Cardiac septum (tissue), 1 donor: ENCODE measurements around the gene CSRP2. TPM values are rescaled to one million over a fixed set of nuclear protein-coding genes. Genes with fewer than 3 reads are reported as not detected.

Experiments used
- DNase-seq: peaks from one replicate; pipeline ENCODE4 v3.0.0-alpha.2; 2020; ENCODE audit warnings: low spot score
- intact Hi-C: fragments of 100-400 bp; cut with DNase I; formaldehyde crosslinking; loops from one replicate; pipeline ENCODE4 v1.14.0; 2022
- total RNA-seq: library from RNA; stranded (reverse); fragmentation: NEBNext Ultra II Directional; extraction: Animal tissue kit (Norgen Biotek cat#: 25700); gene quantifications from one replicate; pipeline ENCODE4 v1.2.1, GENCODE V29; 2021
- donor health status: DM: no; HTN: no; CAD: no.

Gene CSRP2
- total RNA-seq, 1 donor from 2014 or later: 15.7 TPM

DNA sequence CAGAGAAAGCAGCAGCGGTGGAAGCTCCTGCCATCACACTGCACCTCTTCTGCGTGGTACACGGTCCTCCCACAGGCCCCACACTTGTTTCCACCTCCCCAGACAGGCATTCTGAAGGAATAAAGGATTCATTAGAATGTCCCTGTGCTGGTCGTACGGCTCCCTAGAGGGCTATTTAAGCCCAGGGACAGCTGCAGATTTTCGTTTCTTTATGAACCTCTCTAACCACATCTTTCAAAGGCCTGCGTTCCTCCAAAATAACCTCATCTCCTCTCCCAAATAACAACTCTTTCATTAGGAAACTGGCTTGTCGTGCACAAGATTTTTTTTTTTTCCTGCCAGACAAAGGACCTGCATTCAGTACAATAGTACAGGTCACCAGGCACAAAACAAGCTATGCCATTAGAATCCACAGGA is 12.7 kb downstream of the CSRP2 start:
- DNase-seq: no peak
- intact Hi-C loops: no loop called here

DNA sequence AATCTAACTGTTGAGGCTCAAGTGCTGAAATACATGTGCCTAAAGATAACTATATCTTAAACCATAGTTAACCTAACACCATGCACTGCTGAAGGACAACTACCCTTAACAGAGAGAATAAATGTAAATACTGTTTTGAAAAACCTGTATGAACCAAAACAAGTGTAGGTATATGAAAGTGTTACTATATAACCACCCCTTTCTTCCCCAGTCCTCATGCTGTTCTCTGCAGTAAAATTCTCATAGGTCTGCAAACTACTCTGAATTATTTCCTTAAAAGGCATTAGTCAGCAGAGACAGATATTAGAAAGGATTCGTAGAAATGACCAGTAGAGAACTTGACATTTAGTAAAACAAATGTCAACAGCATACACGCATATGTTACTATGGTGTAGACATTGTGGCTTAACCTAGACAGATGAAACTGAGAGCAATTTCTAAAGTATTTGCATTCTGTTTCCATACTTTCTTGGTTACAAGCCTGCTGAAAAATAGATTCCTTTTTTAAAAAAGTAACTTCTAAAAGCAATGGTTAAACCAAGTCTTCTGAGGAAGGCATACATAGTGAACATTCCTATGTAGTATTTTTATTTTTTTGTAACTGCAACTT is 13.9 kb downstream of the CSRP2 start:
- no peak for DNase-seq
- intact Hi-C loops: no loop called here

DNA sequence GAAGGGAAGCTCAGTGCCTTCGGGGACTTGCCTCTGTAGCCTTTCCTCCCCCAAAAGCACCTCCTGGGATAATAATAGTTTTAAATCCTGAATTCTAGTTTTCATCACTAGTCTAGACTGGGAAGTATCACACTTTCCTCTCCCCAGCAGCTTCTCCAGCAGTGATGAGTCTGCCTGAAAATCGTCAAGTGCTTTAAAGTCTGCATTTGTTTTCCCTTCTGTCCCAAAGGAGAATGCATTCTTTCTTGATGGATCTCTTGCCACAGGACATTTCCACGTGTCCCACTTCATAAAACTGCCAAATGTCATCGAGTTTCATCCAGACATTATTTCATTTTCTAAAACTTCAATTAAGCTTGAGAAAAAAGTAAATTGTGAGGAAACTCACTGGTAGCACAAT is 15.0 kb downstream of the CSRP2 start:
- intact Hi-C loops: no loop called here
- no peak for DNase-seq

DNA sequence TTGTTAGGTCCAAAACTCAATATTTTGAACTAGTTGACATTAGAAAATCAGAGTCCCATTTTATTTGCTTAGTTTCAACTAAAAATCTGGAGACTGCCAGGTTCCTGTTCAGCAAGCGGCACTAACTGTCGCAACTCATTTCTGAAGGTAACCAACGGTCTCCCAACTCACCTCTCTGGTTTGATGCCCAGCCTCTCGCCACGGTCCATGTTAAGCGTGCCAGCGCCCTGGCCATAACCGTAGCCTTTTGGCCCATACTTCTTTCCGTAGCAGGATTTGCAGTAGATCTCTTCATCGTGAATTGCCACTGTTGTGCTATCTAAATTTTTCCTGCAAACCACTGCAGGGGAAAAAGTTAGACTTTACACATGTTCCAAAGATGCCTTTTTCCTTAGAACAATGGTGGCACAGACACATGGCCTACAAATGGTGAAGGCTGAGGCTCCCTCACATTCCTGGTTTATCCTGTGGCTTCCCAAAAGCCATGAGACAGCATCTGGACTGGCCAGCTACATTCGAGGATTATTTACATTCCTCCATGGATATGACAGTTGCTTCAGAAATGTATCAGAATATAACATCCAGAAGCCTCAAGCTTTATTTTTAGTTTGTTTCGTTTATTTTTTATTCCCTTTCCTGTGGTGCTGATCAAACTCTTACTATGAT is 15.7 kb downstream of the CSRP2 start:
- DNase-seq: no peak
- intact Hi-C loops: no loop called here

DNA sequence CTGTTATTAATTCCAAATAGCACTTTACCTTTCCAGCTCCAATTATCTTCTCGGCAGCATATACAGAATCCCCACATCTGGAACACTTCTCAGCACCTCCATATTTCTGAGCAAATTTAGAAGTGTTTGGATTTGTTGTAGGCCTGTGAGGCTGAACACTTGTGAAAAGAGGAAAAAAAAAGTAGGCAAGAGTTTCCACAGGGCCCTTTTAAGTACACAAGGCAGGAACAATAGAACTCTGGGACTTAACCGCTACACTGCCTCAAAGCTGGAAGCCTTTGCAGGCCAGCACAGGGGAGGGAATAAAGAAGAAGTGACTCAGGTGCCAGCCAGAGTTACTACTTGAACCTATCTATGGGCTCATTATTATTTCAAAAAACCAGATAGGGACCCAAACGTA is 18.6 kb downstream of the CSRP2 start:
- no peak for DNase-seq
- intact Hi-C loops: no loop called here

DNA sequence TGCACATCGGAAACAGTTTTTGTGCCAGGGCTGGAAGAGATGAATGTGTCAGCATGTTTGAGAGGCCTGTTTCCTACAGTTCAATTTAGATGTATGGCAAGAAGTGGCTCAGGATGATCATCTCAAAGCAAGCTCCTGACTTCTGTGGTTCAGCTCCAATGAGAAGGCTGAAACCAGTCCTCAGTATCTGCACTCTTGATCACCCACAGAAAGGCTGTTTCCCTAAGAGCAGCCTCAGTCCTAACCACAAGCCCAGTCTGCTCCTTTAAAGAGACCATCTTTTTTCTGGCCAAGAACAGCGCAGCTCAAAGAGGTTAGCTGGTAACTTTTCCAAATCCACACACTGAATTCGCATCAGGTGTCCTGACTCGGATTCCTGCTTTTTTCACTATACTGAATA is 19.2 kb downstream of the CSRP2 start:
- no peak for DNase-seq
- intact Hi-C loops: no loop called here

DNA sequence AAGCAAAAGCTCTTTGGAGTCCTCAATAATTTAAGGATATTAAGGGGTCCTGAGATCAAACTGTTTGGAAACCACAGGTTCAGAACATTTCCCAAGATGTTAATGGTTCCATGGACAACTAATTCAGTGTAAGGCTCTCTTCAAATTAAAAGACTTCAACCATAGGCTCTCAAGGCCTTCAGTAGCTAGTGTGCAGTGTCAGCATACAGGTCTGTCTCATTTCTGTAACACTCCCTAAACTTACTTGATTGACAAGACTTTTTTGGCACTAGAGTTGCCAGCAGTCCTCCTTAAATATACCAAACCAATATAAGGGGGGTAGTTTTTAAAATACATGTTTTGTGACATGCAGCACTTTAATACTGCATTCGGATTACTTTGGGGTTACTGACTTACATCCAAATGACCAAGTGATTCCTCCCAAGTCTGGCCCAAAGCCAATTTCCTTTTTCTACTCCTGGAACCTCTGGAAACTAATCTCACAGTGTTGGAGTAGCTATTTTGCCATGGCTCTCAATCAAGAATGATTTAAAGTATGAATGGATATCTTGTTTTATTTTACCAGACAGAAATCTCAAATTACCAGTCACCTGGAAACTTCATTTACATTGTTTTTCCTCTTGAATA is 22.7 kb downstream of the CSRP2 start:
- intact Hi-C loops: no loop called here
- DNase-seq: no peak

DNA sequence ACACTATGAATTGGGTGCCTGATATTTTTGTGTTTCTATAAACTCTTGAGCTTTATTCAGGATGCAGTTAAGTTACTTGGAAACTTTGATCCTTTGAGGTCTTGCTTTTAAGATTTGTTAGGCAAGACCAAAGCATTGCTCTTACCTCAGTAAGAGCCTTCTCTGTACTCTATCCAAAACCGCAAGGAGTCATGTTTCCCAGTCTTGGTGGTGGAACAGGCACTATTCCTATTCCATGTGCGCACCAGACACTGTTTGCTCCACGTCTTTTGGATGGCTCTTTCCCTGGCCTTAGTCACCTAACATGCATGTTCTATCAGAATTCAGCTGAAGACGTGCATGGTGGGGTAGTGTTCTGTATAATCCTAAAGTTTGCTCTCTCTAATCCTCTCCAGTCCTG is 23.5 kb downstream of the CSRP2 start:
- intact Hi-C loops: no loop called here
- no peak for DNase-seq

DNA sequence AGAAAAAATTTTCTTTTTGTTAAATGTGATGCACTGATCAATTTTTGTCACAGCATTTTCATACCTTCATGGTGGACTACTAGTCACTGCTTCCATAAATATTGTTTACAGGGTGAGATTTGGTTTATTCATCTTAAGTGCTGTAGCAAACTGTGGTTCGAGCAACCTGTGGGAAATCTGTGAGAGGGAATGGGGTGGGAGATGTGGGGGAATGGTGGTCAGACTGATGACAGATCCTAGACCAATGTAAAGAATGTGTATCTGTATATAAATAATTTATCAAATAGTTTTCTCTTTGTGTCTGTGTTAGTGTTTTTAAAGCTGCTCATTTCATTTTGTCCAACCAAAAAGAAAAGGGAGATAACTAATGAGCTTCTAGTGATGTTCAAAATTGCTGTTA is 26.7 kb downstream of the CSRP2 start:
- intact Hi-C loops: no loop called here
- DNase-seq: no peak

DNA sequence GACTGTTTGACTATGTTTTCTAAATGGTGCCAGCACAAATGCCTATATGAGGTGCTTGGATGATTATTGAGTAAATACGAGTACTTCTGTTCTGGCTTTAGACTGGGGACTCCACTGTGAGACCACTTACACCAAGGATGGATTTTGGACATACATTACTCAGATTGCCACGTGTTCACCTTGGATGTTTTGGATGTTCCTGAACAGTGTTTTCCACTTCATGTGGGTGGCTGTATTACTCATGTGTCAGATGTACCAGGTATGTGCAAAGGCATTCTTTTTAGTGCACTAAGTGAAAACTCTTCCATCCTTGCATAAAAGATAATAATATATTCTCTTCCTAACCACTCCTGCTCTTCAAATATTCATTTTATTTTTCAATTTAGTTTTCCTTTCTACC is 30.7 kb downstream of the CSRP2 start:
- intact Hi-C loops: no loop called here
- DNase-seq: no peak

DNA sequence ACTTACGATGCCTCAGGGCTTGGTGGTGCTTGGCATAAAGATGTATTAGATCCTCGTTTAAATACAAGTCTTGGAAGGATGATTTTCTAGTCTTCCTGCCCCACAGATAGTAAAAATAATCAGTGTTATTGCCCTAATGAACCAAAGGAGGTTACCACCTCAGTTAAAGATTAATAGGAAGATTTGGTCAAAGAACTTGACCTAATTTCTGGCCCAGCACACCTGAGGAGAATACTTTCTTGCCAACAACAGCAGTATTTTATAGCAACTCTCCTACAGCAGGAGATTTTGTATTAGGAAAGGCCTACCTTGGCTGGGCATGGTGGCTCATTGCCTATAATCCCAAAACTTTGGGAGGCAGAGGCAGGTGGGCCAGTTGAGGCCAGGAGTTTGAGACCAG is 31.6 kb downstream of the CSRP2 start:
- DNase-seq: no peak
- intact Hi-C loops: no loop called here

DNA sequence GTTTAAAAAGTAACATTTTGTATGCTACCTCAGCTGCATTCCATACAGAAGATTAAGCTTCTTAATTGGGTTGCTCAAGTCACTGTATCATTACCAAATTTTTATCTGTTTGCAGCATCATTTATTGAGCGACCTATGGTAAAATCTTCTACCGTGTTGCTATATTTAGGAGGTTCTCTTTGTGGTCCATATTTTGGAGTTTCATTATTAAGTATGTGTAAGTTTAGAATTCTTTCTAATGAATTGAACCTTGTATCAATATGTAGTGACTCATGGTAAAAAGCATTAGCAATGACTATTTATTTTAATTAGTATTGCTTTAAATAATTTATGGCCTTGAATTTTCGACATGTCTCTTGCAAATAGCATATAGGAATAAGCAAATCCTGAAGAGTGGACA is 42.2 kb downstream of the CSRP2 start:
- intact Hi-C loops: no loop called here
- no peak for DNase-seq

DNA sequence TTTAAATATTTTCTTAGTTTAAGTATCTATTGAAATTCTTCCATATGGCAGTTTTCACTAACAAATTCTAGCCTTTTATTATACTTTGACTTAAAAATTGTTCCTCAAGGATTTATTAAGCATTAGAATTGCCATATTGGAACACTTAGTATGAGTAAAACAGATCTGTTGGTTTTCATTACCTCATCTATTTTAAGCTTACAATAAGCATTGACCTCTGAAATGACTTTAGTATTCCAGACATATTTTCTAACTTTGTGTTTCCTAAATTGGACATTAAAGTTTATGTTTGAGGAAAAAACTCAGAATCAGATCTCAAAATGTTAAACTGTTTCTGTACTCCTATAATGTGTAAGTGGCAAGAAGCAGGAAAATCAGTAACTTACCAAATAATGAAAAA is 48.4 kb downstream of the CSRP2 start:
- no peak for DNase-seq
- intact Hi-C loops: no loop called here

DNA sequence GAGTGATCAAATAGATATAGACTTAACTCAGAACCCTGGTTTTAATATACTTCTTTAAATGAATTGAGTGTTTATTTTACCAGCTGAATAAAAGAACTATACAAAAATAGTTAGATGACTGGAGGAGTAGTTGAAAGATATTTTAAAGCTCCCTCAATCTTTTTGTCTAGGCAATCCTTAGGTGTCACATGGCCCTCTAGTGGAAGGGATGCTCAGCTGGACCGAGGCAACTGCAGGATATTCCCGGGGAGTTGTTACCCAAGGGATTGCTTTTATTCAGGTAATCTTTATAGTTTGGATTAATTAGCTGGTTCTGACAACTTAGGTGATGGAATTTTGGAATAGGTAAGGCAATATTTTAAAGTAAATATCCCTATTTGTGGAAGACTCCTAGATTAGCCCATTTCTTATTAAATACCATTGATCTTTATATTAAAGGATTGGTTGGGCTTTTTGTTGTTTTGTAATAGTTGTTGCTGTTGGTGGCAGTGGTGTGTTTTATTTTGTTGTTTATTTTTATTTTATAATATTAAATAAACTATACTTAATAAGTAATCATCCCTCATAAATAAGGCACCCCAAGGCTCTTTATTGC is 57.8 kb downstream of the CSRP2 start:
- DNase-seq: no peak
- intact Hi-C loops: no loop called here

DNA sequence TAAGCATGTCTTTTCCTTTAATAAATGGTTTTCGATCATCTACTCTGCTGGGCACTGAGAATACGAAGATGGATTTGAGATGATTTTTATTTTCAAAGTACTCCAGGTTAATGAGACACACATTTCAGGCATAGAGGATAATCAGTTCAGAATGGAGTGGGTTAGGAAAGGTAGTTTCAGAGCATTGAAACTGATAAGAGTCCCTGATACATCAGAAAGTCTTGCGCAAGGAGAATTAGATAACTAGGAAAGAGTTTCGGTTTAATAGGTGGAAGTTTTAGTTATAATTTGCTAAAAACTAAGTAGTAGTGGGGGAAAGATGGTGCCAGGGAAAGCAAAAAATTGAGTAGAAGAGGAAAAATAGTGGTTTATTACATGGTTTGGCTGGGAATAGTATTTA is 64.8 kb downstream of the CSRP2 start:
- DNase-seq: no peak
- intact Hi-C loops: no loop called here

DNA sequence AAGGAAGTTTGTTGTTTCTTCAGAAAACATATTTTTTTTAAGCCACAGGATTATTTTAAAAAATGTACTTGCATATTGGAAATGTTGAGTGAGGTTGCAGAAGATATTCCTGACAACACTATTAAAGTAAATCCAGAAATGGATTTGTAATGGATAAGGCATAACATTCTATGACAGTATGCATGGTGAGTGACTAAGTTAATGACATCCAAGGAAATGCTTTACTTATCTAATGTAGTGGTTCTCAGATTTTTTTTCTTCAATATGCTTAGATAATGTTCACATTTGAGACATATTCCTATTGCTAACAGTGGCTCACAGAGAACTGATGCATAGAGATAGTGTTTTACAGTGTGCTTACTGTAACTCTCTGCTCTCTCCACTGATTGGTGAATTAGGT is 65.6 kb downstream of the CSRP2 start:
- intact Hi-C loops: no loop called here
- no peak for DNase-seq

DNA sequence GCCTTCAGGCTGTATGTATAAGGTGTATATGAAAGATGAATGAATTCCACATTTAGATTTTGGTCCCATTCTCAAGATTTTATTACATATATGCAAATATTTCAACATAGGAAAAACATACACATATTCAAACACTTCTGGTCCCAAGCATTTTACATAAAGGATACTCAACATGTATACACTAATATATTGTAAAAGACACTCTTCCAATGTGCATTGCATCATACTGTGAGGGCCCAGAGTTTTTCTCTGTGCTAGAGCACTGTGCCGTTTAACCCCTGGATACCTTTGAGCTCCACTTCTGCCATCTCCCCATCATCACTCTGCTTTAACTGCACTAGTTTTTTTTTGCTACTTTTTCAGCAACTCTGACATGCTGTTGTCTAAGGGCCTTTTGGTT is 66.8 kb downstream of the CSRP2 start:
- DNase-seq: no peak
- intact Hi-C loops: no loop called here

DNA sequence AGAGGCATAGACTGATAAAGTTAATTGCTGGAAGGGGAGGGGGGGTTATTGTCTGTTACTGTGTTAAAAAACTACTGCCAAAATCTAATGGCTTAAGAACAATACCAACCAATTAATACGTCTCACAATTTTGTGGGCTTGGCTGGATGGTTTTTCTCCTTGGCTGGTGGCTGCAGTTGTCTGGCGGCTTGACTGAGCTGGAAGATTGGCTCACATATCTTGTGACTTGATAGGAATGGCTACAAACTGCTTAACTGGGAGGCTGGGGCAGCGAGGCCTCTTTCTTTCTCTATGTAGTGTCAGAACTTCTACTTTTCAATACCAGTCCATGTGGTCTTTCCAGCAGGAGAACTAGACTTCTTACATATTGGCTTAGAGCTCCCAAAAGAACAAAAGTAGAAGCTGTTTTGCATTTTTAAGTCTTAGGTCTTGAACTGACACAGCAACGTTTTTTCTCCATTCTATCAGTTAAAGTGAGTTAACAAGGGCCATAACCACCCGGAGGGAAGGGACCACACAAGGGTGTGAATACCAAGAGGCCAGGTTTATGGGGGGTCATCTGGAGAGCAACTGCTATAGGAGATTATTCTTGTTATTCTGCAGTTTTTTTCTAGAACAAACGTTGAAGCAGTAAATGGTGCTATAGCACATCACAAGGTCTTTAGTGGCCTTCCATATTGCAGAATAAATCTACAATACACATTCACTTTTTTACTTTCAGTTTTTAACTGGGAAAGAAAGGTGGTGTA is 68.0 kb downstream of the CSRP2 start:
- intact Hi-C loops: no loop called here
- no peak for DNase-seq
